ENCODE results near the gene MCMBP.
"Not testable (repeated sequence)": the region's sequence is repeated elsewhere in the genome, so short reads cannot be mapped to it uniquely, and the experiment has no call there.

GRCh38 chr10:119888715-119889114 lies 16.1 kb upstream of the MCMBP start:
- TF ChIP-seq CTCF, POLR2A (IDR thresholded peaks at IDR 0.05): not testable (repeated sequence)

Measured in testis (tissue), 2 donors.